ENCODE measurements around the gene ATP11C. TPM values are rescaled to one million over a fixed set of nuclear protein-coding genes. Genes with fewer than 3 reads are reported as not detected.
"Not testable (repeated sequence)": the region's sequence is repeated elsewhere in the genome, so short reads cannot be mapped to it uniquely, and the experiment has no call there.

ATP11C gene
- total RNA-seq, 2 donors from 2014 or later = 19.2 to 20.0 TPM

GRCh38 chrX:139931646-139932072, 1.2 kb downstream of the ATP11C start:
- peak overlapping the region in 1 of 2 donors; percentile 74 for H3K27ac Mint-ChIP-seq
- no peaks in the 10 kb centered on the region for H3K9me3 Mint-ChIP-seq
- peak in 1 of 2 donors; percentile 50 for DNase-seq (ENCODE audit: low spot score in 2 of 2)
- ATAC-seq = no peak
- H3K36me3 Mint-ChIP-seq = no peaks in the 10 kb centered on the region

GRCh38 chrX:139930916-139931645, 1.8 kb downstream of the ATP11C start:
- H3K36me3 Mint-ChIP-seq = no peaks in the 10 kb centered on the region
- ATAC-seq (no peak), DNase-seq (ENCODE audit: low spot score in 2 of 2) (peak; percentile 7 to 52)
- no peaks in the 10 kb centered on the region for H3K9me3 Mint-ChIP-seq
- peak overlapping the region; percentile 50 to 74 for H3K27ac Mint-ChIP-seq

GRCh38 chrX:139930401-139930800, 2.5 kb downstream of the ATP11C start:
- Mint-ChIP-seq H3K36me3 (no peaks in the 10 kb centered on the region), H3K9me3 (no peaks in the 10 kb centered on the region), H3K27ac (no peak overlapping the region)
- peak in 1 of 2 donors; percentile 39 for ATAC-seq
- peak in 1 of 2 donors; percentile 5 for DNase-seq (ENCODE audit: low spot score in 2 of 2)

GRCh38 chrX:139929876-139930275, 3.0 kb downstream of the ATP11C start:
- Mint-ChIP-seq H3K36me3 (no peaks in the 10 kb centered on the region), H3K27ac (no peak overlapping the region), H3K9me3 (no peaks in the 10 kb centered on the region)
- ATAC-seq (no peak), DNase-seq (ENCODE audit: low spot score in 2 of 2) (no peak)

GRCh38 chrX:139924696-139925095, 8.2 kb downstream of the ATP11C start:
- Mint-ChIP-seq H3K36me3 (peaks cover 4 to 13% of the 10 kb centered on the region in 2 donors), H3K9me3 (no peaks in the 10 kb centered on the region), H3K27ac (no peak overlapping the region)
- no peak for ATAC-seq
- no peak for DNase-seq (ENCODE audit: low spot score in 2 of 2)

- H3K9me3 Mint-ChIP-seq = no peaks in the 10 kb centered on the region
- ATAC-seq = peak; percentile 37 to 44
- H3K27ac Mint-ChIP-seq = no peak overlapping the region
- H3K36me3 Mint-ChIP-seq = peaks cover 4 to 13% of the 10 kb centered on the region in 2 donors
- no peak for DNase-seq (ENCODE audit: low spot score in 2 of 2)
These were observed 8.7 kb downstream of the ATP11C start for GRCh38 chrX:139924069-139924695.

- not testable (repeated sequence) for H3K27ac Mint-ChIP-seq; ATAC-seq; DNase-seq (ENCODE audit: low spot score in 2 of 2); H3K9me3 Mint-ChIP-seq
- peaks cover 4 to 13% of the 10 kb centered on the region in 2 donors for H3K36me3 Mint-ChIP-seq
These were observed 11.7 kb downstream of the ATP11C start for GRCh38 chrX:139921142-139921541.

GRCh38 chrX:139920316-139920715, 12.5 kb downstream of the ATP11C start:
- DNase-seq (ENCODE audit: low spot score in 2 of 2) (no peak), ATAC-seq (no peak)
- Mint-ChIP-seq H3K27ac (no peak overlapping the region), H3K9me3 (no peaks in the 10 kb centered on the region), H3K36me3 (peaks cover 4 to 13% of the 10 kb centered on the region in 2 donors)

GRCh38 chrX:139914421-139914820, 18.4 kb downstream of the ATP11C start:
- H3K36me3 Mint-ChIP-seq = peaks cover 0 to 6% of the 10 kb centered on the region in 2 donors
- DNase-seq (ENCODE audit: low spot score in 2 of 2) (no peak), ATAC-seq (no peak)
- H3K9me3 Mint-ChIP-seq = no peaks in the 10 kb centered on the region
- H3K27ac Mint-ChIP-seq = no peak overlapping the region

GRCh38 chrX:139909712-139910111, 23.1 kb downstream of the ATP11C start:
- DNase-seq (ENCODE audit: low spot score in 2 of 2) (no peak), ATAC-seq (peak; percentile 53 to 90)
- H3K9me3 Mint-ChIP-seq = no peaks in the 10 kb centered on the region
- peaks cover 0 to 6% of the 10 kb centered on the region in 2 donors for H3K36me3 Mint-ChIP-seq
- H3K27ac Mint-ChIP-seq = no peak overlapping the region

GRCh38 chrX:139907078-139907477, 25.8 kb downstream of the ATP11C start:
- no peak for ATAC-seq
- Mint-ChIP-seq H3K9me3 (no peaks in the 10 kb centered on the region), H3K36me3 (no peaks in the 10 kb centered on the region), H3K27ac (no peak overlapping the region)
- DNase-seq (ENCODE audit: low spot score in 2 of 2) = no peak

GRCh38 chrX:139905743-139906142, 27.1 kb downstream of the ATP11C start:
- Mint-ChIP-seq H3K9me3 (no peaks in the 10 kb centered on the region), H3K36me3 (no peaks in the 10 kb centered on the region), H3K27ac (no peak overlapping the region)

GRCh38 chrX:139905051-139905450, 27.8 kb downstream of the ATP11C start:
- H3K36me3 Mint-ChIP-seq = no peaks in the 10 kb centered on the region
- no peak overlapping the region for H3K27ac Mint-ChIP-seq
- ATAC-seq = no peak
- H3K9me3 Mint-ChIP-seq = no peaks in the 10 kb centered on the region
- no peak for DNase-seq (ENCODE audit: low spot score in 2 of 2)

More at GRCh38 chrX:139905743-139906142, 27.1 kb downstream of the ATP11C start:
- DNase-seq (ENCODE audit: low spot score in 2 of 2) (no peak), ATAC-seq (no peak)

- ATAC-seq (no peak), DNase-seq (ENCODE audit: low spot score in 2 of 2) (no peak)
- Mint-ChIP-seq H3K27ac (no peak overlapping the region), H3K9me3 (no peaks in the 10 kb centered on the region), H3K36me3 (no peaks in the 10 kb centered on the region)
These were observed 29.6 kb downstream of the ATP11C start for GRCh38 chrX:139903210-139903609.

- no peak for DNase-seq (ENCODE audit: low spot score in 2 of 2)
- ATAC-seq = no peak
- H3K9me3 Mint-ChIP-seq = no peaks in the 10 kb centered on the region
- no peak overlapping the region for H3K27ac Mint-ChIP-seq
- no peaks in the 10 kb centered on the region for H3K36me3 Mint-ChIP-seq
These were observed 30.3 kb downstream of the ATP11C start for GRCh38 chrX:139902559-139902958.

GRCh38 chrX:139898334-139898733, 34.5 kb downstream of the ATP11C start:
- Mint-ChIP-seq H3K27ac (no peak overlapping the region), H3K9me3 (no peaks in the 10 kb centered on the region), H3K36me3 (no peaks in the 10 kb centered on the region)
- no peak for DNase-seq (ENCODE audit: low spot score in 2 of 2)
- no peak for ATAC-seq

- DNase-seq (ENCODE audit: low spot score in 2 of 2) (no peak), ATAC-seq (peak in 1 of 2 donors; percentile 73)
- Mint-ChIP-seq H3K36me3 (no peaks in the 10 kb centered on the region), H3K9me3 (no peaks in the 10 kb centered on the region), H3K27ac (no peak overlapping the region)
These were observed 40.3 kb downstream of the ATP11C start for GRCh38 chrX:139892512-139892911.
